GM19025 (cell line): ENCODE results near the gene ADAMTSL4.

Experiments used
- ATAC-seq: cut with Tn5 transposase; IDR thresholded peaks from one replicate; pipeline ENCODE4 v1.9.1; 2021; ENCODE audit warnings: mild to moderate bottlenecking, low read depth, moderate library complexity; ENCODE audit not compliant: unreplicated experiment

ADAMTSL4 gene

DNA sequence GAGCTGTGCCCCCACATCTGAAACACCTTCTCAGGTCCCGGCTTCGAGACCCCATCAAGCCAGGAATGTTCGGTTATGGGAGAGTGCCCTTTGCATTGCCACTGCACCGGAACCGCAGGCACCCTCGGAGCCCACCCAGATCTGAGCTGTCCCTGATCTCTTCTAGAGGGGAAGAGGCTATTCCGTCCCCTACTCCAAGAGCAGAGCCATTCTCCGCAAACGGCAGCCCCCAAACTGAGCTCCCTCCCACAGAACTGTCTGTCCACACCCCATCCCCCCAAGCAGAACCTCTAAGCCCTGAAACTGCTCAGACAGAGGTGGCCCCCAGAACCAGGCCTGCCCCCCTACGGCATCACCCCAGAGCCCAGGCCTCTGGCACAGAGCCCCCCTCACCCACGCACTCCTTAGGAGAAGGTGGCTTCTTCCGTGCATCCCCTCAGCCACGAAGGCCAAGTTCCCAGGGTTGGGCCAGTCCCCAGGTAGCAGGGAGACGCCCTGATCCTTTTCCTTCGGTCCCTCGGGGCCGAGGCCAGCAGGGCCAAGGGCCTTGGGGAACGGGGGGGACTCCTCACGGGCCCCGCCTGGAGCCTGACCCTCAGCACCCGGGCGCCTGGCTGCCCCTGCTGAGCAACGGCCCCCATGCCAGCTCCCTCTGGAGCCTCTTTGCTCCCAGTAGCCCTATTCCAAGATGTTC lies 4.3 kb downstream of the ADAMTSL4 start:
- no peak for ATAC-seq

- ATAC-seq: no peak
Measured at GRCh38 chr1:150554086-150554452, 4.9 kb downstream of the ADAMTSL4 start.

DNA sequence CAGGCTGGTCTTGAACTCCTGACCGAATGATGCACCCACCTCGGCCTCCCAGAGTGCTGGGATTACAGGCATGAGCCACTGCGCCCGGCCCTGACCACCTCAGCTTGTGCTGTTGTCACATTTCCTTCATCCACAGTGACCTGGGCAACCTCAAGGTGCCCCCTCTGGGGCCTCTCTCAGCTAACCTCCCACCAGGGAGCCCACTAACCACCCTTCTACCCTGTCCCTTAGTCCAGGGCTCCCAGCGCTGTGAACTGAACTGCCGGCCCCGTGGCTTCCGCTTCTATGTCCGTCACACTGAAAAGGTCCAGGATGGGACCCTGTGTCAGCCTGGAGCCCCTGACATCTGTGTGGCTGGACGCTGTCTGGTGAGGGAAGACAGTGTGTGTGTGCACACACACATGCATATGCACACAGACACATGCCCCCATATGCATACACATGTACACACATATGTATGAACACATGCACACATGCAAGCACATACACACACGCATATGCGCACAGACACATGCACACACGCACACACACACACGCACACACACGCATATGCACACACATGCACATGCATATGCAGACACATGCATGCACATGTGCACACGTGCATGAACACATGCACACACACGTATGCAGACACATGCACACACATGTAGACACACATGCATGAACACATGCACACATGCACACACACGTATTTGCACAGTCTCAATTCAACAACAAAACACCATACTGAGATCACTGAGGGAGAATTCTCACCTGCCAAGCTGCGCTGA lies 6.2 kb downstream of the ADAMTSL4 start:
- ATAC-seq: no peak

DNA sequence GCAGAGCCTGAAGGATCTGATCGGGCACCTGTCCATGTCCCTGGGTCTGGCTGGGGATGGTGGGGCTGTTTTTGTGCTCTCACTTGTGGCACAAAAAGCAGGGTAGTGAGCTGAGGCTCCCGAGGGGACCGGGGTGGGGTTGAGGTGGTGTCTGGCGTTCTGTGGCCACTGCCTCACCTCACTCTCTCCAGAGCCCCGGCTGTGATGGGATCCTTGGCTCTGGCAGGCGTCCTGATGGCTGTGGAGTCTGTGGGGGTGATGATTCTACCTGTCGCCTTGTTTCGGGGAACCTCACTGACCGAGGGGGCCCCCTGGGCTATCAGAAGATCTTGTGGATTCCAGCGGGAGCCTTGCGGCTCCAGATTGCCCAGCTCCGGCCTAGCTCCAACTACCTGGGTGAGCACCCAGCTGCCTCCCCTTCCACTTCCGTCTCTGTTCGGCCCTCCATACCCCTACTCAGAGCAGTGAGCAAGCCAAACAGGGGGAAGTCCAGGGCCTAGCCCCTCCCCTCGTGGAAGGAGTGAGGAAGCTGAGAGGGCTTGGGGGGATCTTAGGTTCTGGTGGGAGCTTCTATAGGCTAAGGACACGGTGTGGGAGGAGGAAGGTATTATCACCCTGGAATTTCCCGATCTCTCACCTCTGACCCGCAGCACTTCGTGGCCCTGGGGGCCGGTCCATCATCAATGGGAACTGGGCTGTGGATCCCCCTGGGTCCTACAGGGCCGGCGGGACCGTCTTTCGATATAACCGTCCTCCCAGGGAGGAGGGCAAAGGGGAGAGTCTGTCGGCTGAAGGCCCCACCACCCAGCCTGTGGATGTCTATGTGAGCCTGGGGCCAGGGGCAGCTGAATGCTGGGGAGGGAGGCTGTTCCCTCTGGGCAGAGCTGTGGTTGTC lies 7.0 kb downstream of the ADAMTSL4 start:
- ATAC-seq: no peak

- ATAC-seq: no peak
Measured at GRCh38 chr1:150557065-150557600, 7.9 kb downstream of the ADAMTSL4 start.

GRCh38 chr1:150557813-150558212 lies 8.6 kb downstream of the ADAMTSL4 start:
- no peak for ATAC-seq

DNA sequence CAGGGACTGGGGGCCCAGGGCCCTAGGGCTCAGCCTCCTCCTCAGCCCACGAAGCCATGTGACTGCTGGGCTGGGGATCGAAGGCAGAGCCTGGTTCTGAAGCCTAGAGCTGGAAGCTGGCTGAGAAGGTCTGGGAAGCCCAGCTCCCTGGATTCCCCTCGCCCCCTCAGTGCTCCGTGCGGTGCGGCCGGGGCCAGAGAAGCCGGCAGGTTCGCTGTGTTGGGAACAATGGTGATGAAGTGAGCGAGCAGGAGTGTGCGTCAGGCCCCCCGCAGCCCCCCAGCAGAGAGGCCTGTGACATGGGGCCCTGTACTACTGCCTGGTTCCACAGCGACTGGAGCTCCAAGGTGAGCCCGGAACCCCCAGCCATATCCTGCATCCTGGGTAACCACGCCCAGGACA lies 9.1 kb downstream of the ADAMTSL4 start:
- no peak for ATAC-seq

GRCh38 chr1:150558761-150559655 lies 9.8 kb downstream of the ADAMTSL4 start:
- ATAC-seq: no peak

DNA sequence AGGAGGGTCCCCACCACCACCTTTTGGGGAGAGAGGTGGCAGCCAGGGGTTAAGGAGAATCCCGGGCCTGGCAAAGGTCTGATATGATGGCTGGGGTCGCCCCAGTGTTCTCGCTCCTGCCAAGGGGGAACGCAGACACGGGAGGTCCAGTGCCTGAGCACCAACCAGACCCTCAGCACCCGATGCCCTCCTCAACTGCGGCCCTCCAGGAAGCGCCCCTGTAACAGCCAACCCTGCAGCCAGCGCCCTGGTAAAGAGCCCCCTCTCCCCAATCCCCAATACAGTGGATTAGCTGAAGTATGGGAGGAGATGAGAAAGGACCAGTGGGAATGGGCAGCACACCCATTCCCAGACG lies 10.4 kb downstream of the ADAMTSL4 start:
- ATAC-seq: no peak

- no peak for ATAC-seq
Measured at GRCh38 chr1:150560011-150560438, 10.8 kb downstream of the ADAMTSL4 start.

- ATAC-seq: peak; percentile 27
Measured at GRCh38 chr1:150560576-150561253, 11.5 kb downstream of the ADAMTSL4 start.

GRCh38 chr1:150561254-150561973 lies 12.2 kb downstream of the ADAMTSL4 start:
- peak; percentile 12 for ATAC-seq

GRCh38 chr1:150561974-150562445 lies 12.8 kb downstream of the ADAMTSL4 start:
- ATAC-seq: peak; percentile 45

- peak; percentile 27 for ATAC-seq
Measured at GRCh38 chr1:150562446-150563339, 13.5 kb downstream of the ADAMTSL4 start.

DNA sequence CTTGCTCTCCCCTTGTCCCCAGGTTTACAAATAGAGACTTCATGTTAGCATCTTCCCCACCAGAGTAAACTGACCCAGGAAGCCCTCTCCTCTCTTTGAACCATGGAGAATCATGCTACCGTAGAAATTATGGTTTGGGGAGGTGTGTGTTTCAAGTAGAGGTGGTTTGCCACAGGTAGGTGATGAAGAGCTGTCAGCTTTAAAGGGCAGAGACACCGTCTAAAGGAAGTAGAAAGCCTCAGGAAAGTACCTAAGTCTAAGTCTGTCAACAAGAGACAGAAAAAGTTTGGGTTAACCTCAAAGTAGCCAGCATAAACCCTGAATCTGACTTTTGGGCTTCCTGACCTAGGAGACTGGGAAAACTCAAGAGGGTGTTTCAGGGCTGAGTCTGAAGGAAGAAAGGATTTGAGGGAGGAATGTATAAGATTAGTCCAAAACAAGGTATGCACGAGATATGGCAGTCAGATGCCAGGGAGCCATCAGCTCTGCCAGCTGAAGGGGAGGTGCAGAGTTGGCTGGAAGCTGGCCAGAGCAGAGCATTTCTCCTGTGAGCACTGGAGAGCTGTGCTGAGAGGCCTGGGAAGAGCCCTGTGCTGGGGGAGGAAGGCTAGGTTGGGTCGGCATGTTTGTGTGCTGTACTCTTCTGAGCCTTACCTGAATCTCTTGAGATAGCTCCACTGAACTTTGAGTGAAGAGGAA lies 14.3 kb downstream of the ADAMTSL4 start:
- ATAC-seq: no peak

DNA sequence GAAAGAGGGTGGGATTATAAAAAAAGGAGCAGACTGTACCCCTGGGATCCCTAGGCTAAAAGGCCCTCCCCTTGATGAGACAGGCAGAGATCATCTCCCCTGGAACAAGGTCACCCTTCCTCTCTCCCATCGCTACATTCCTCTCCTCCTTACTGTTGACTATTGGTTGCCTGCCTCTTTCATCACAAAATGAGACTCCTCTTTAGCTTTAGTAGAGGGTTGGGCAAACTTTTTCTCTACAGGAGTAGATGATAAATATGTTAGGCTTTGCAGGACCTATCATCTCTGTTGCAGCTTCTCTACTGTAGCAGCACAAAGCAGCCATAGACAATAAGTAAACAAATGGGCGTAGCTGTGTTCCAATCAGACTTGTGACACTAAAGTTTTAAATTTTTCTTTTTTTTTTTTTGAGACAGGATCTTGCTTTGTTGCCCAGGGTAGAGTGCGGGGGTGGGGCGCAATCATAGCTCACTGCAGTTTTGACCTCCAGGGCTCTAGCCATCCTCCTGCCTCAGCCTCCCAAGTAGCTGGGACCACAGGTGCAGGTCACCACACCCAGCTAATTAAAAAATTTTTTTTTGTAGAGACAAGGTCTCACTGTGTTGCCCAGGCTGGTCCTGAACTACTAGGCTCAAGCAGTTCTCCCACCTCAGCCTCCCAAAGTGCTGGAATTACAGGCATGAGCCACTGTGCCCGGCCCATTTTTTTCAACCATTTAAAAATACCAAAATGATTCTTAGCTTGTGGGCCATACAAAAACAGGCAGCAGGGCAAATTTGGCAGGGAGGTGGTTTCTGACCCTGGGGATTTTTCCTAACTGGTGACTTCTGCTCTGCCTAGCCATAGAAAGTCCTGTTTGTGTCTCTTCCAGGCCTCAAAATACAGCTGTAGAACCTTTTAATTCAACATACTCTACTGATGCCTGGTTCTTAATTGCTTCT lies 15.1 kb downstream of the ADAMTSL4 start:
- no peak for ATAC-seq
